ENCODE data around the gene CELSR1. TPM values are rescaled to one million over a fixed set of nuclear protein-coding genes. Genes with fewer than 3 reads are reported as not detected.

The CELSR1 gene
- total and polyA plus RNA-seq, 2 of the 13 experiments (the other 11 are each of a cell fraction or from before 2014, with no cell fraction given): 0.78 to 1.8 TPM

GRCh38 chr22:46374663-46375474 lies 162.6 kb downstream of the CELSR1 start:
- Histone ChIP-seq H3K27me3 (ENCODE audit: control insufficient read depth in 1 of 2, insufficient read depth in 2 of 2, low read length in 2 of 2) (no peaks in the 10 kb centered on the region; a peak in 1 of 5 replicates), H3K79me2 (ENCODE audit: insufficient read depth, low read length) (no peaks in the 10 kb centered on the region), H3K27ac (ENCODE audit: extremely low read length, insufficient read depth, low read length) (no peak overlapping the region), H3K4me3 (replicated peaks in 1 of 3; ENCODE audit: insufficient read depth in 1 of 3, low read depth in 2 of 3, low read length in 3 of 3) (no peak overlapping the region), H2AFZ (ENCODE audit: low read length) (no peak overlapping the region), H3K9me3 (ENCODE audit: low read length) (0 out of 2 replicates have a peak, but pooled peaks cover 5% of the 10 kb centered on the region), H3K4me2 (ENCODE audit: low read depth, low read length) (no peak overlapping the region), H3K4me1 (ENCODE audit: insufficient read depth, low read length) (peaks cover 62% of the 10 kb centered on the region), H4K20me1 (ENCODE audit: insufficient read depth, low read length) (no peaks in the 10 kb centered on the region), H3K36me3 (replicated peaks in 1 of 2; ENCODE audit: control insufficient read depth in 1 of 2, insufficient read depth in 2 of 2, low read length in 2 of 2) (no peaks in the 10 kb centered on the region), H3K9ac (ENCODE audit: insufficient read depth, low read depth, low read length) (no peak overlapping the region)
- POLR2A ChIA-PET: no interaction called here
- WGBS (ENCODE audit: low lambda C conversion rate): 96% methylated on average over 19 of the region's 38 CpGs
- FAIRE-seq: no peak
- no peak for TF ChIP-seq TERF1 (CRISPR knock-in tag; IDR thresholded peaks at IDR 0.05)
- TF ChIP-seq RFX5 (IDR thresholded peaks at IDR 0.05; ENCODE audit: low read depth, low read length): no peak
- TF ChIP-seq CENPX (CRISPR knock-in tag; IDR thresholded peaks at IDR 0.05): no peak
- TF ChIP-seq GLI4 (CRISPR knock-in tag; IDR thresholded peaks at IDR 0.05; ENCODE audit: borderline replicate concordance): no peak
- no peak for TF ChIP-seq DNMT3B (CRISPR knock-in tag; conservative IDR thresholded peaks at IDR 0.05)
- no peak for TF ChIP-seq SMAD3 (CRISPR knock-in tag; IDR thresholded peaks at IDR 0.05)
- TF ChIP-seq TEAD3 (CRISPR knock-in tag; optimal IDR thresholded peaks at IDR 0.05; ENCODE audit: borderline replicate concordance): no peak
- no peak for TF ChIP-seq HMGXB4 (CRISPR knock-in tag; IDR thresholded peaks at IDR 0.05; ENCODE audit: borderline replicate concordance in 1 of 2, low read depth in 1 of 2)
- TF ChIP-seq, protein P1, sequence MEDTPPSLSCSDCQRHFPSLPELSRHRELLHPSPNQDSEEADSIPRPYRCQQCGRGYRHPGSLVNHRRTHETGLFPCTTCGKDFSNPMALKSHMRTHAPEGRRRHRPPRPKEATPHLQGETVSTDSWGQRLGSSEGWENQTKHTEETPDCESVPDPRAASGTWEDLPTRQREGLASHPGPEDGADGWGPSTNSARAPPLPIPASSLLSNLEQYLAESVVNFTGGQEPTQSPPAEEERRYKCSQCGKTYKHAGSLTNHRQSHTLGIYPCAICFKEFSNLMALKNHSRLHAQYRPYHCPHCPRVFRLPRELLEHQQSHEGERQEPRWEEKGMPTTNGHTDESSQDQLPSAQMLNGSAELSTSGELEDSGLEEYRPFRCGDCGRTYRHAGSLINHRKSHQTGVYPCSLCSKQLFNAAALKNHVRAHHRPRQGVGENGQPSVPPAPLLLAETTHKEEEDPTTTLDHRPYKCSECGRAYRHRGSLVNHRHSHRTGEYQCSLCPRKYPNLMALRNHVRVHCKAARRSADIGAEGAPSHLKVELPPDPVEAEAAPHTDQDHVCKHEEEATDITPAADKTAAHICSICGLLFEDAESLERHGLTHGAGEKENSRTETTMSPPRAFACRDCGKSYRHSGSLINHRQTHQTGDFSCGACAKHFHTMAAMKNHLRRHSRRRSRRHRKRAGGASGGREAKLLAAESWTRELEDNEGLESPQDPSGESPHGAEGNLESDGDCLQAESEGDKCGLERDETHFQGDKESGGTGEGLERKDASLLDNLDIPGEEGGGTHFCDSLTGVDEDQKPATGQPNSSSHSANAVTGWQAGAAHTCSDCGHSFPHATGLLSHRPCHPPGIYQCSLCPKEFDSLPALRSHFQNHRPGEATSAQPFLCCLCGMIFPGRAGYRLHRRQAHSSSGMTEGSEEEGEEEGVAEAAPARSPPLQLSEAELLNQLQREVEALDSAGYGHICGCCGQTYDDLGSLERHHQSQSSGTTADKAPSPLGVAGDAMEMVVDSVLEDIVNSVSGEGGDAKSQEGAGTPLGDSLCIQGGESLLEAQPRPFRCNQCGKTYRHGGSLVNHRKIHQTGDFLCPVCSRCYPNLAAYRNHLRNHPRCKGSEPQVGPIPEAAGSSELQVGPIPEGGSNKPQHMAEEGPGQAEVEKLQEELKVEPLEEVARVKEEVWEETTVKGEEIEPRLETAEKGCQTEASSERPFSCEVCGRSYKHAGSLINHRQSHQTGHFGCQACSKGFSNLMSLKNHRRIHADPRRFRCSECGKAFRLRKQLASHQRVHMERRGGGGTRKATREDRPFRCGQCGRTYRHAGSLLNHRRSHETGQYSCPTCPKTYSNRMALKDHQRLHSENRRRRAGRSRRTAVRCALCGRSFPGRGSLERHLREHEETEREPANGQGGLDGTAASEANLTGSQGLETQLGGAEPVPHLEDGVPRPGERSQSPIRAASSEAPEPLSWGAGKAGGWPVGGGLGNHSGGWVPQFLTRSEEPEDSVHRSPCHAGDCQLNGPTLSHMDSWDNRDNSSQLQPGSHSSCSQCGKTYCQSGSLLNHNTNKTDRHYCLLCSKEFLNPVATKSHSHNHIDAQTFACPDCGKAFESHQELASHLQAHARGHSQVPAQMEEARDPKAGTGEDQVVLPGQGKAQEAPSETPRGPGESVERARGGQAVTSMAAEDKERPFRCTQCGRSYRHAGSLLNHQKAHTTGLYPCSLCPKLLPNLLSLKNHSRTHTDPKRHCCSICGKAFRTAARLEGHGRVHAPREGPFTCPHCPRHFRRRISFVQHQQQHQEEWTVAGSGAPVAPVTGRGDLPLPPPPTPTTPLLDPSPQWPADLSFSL (CRISPR knock-in tag; IDR thresholded peaks at IDR 0.05): no peak
- TF ChIP-seq SMC3 (IDR thresholded peaks at IDR 0.05; ENCODE audit: low read length): no peak
- TF ChIP-seq ZNF446 (CRISPR knock-in tag; IDR thresholded peaks at IDR 0.05): no peak
- intact Hi-C loops (cut with micrococcal nuclease; ENCODE audit: unreplicated experiment): loop anchor here (5.0 kb wide), 1 partner anchor 67 kb away; no protein-coding TSS in a partner anchor
- CTCF ChIA-PET (ENCODE audit: low intra/inter-chr PET ratio, low total read pairs): no interaction called here
- in situ Hi-C loops (cut with HindIII; ENCODE audit: extremely low pct_ligation_motif_present, low pct_unique_long_range_greater_than_20kb): no loop called here
- no peak for ATAC-seq
- no peak for DNase-seq (ENCODE audit: low spot score)
- BruUV-seq (replicated peaks): no TSS peak
